ENCODE measurements around the gene TERT. TPM values are rescaled to one million over a fixed set of nuclear protein-coding genes. Genes with fewer than 3 reads are reported as not detected.
A peak's percentile ranks its signal among the peaks of the same experiment; 100 is the strongest.
"Not testable (repeated sequence)": the region's sequence is repeated elsewhere in the genome, so short reads cannot be mapped to it uniquely, and the experiment has no call there.

The TERT gene
- total RNA-seq, 1 donor from 2014 or later: not detected

DNA sequence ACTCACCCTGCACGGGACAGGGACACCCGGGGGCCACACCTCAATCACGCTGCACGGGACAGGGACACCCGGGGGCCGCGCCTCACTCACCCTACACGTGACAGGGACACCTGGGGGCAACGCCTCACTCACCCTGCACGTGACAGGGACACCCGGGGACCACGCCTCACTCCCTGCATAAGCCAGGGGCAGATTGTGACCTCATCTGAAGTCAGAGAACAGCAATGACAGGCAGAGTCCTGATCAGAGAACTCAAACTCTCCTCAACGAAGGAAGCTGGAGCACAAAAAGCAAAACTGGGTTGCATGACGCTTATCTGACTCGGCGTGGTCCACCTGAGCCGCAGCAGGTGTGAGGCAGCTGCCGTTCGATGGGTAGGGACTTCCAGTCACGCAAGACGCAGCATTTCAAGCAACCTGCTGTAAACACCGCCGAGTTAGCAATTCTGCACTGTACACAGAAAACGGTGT is 3.2 kb downstream of the TERT start:
- H3K4me1 ChIP-seq: no peaks in the 10 kb centered on the region
- intact Hi-C loops (cut with DNase I): no loop called here
- H3K36me3 ChIP-seq: no peaks in the 10 kb centered on the region
- H3K27me3 ChIP-seq: no peaks in the 10 kb centered on the region
- peak in 1 of 2 donors; percentile 44 for DNase-seq (ENCODE audit: low spot score in 2 of 2)
- no peak overlapping the region for H3K4me3 ChIP-seq
- H3K27ac ChIP-seq: no peak overlapping the region
- TF ChIP-seq, protein P1, sequence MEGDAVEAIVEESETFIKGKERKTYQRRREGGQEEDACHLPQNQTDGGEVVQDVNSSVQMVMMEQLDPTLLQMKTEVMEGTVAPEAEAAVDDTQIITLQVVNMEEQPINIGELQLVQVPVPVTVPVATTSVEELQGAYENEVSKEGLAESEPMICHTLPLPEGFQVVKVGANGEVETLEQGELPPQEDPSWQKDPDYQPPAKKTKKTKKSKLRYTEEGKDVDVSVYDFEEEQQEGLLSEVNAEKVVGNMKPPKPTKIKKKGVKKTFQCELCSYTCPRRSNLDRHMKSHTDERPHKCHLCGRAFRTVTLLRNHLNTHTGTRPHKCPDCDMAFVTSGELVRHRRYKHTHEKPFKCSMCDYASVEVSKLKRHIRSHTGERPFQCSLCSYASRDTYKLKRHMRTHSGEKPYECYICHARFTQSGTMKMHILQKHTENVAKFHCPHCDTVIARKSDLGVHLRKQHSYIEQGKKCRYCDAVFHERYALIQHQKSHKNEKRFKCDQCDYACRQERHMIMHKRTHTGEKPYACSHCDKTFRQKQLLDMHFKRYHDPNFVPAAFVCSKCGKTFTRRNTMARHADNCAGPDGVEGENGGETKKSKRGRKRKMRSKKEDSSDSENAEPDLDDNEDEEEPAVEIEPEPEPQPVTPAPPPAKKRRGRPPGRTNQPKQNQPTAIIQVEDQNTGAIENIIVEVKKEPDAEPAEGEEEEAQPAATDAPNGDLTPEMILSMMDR (IDR thresholded peaks at IDR 0.05): no peak
- H3K9me3 ChIP-seq: peaks cover 0 to 4% of the 10 kb centered on the region in 2 donors

DNA sequence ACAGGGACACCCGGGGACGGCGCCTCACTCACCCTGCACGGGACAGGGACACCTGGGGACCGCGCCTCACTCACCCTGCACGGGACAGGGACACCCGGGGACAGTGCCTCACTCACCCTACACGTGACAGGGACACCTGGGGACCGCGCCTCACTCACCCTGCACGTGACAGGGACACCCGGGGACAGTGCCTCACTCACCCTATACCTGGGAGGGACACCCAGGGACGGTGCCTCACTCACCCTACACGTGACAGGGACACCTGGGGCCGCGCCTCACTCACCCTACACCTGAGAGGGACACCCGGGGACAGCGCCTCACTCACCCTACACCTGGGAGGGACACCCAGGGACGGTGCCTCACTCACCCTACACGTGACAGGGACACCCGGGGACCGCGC is 3.9 kb downstream of the TERT start:
- H3K9me3 ChIP-seq; H3K36me3 ChIP-seq; H3K27me3 ChIP-seq; H3K4me1 ChIP-seq; intact Hi-C loops (cut with DNase I); DNase-seq (ENCODE audit: low spot score in 2 of 2); H3K27ac ChIP-seq; H3K4me3 ChIP-seq: not testable (repeated sequence)

GRCh38 chr5:1289559-1289958 is 5.3 kb downstream of the TERT start:
- H3K27me3 ChIP-seq; H3K4me1 ChIP-seq; H3K4me3 ChIP-seq; H3K9me3 ChIP-seq; H3K27ac ChIP-seq; H3K36me3 ChIP-seq; DNase-seq (ENCODE audit: low spot score in 2 of 2); intact Hi-C loops (cut with DNase I): not testable (repeated sequence)

DNA sequence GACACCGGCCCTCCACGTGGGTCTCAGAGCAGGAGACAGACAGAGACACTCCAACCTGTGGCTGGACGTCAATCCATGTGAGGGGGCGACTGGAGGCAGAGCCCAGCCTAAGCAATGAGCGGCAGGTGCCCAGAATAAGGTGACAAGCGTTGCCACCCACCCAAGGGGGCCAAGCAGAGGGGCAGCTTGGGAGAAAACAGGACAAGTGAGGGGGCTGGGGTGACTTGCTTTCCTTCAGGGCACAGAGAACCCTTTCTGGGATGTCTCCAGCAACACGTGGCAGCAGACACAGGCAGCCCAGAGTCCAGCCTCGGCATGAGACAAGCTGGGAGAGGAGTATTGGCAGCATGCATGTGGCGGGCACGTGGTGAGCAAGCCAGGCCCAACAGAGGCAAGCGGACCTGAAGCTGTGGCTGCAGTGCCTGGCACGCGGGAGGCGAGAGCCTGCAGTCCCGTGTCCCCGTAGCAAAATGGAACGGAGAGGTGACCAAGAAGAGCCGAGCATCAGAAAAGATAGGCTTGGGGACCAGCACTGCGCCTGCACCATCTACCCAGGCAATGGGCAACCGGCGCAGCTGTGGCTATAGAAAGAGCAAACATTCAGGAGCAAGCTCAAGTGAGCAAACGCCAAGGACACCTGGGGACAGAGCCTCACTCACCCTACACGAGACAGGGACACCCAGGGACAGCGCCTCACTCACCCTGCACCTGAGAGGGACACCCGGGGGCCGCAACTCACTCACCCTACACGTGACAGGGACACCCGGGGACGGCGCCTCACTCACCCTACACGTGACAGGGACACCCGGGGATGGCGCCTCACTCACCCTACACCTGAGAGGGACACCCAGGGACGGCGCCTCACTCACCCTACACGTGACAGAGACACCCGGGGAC is 6.2 kb downstream of the TERT start:
- Histone ChIP-seq H3K4me3 (no peak overlapping the region), H3K27me3 (no peaks in the 10 kb centered on the region), H3K9me3 (peaks cover 0 to 4% of the 10 kb centered on the region in 2 donors), H3K27ac (no peak overlapping the region), H3K36me3 (no peaks in the 10 kb centered on the region), H3K4me1 (no peaks in the 10 kb centered on the region)
- peak in 1 of 2 donors; percentile 59 for DNase-seq (ENCODE audit: low spot score in 2 of 2)
- TF ChIP-seq, protein P1 (IDR thresholded peaks at IDR 0.05): no peak
- intact Hi-C loops (cut with DNase I): no loop called here

GRCh38 chr5:1285883-1286291 is 9.0 kb downstream of the TERT start:
- Histone ChIP-seq H3K9me3 (peaks cover 0 to 4% of the 10 kb centered on the region in 2 donors), H3K4me3 (no peak overlapping the region), H3K36me3 (no peaks in the 10 kb centered on the region), H3K27ac (no peak overlapping the region), H3K27me3 (no peaks in the 10 kb centered on the region), H3K4me1 (no peaks in the 10 kb centered on the region)
- peak in 1 of 2 donors; percentile 53 for DNase-seq (ENCODE audit: low spot score in 2 of 2)
- TF ChIP-seq, protein P1 (IDR thresholded peaks at IDR 0.05): no peak
- intact Hi-C loops (cut with DNase I): no loop called here

DNA sequence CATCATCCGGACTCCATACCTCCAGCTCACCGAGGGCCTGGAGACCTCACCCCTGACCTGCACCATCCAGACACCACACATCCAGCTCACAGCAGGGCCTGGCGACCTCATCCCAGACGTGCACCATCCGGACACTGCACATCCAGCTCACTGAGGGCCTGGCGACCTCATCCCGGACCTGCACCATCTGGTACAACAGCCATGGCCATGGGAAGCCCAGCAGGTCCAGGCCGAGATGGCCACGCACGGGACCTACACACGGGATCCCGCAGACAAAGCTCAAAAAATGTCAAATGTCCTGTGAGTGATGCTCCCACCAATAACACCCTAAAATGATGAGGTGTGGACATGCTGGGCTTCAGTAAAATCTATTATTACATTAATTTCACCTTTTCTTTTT is 9.7 kb downstream of the TERT start:
- Histone ChIP-seq H3K36me3 (no peaks in the 10 kb centered on the region), H3K27ac (no peak overlapping the region), H3K9me3 (peaks cover 0 to 4% of the 10 kb centered on the region in 2 donors), H3K4me3 (no peak overlapping the region), H3K27me3 (no peaks in the 10 kb centered on the region), H3K4me1 (no peaks in the 10 kb centered on the region)
- intact Hi-C loops (cut with DNase I): no loop called here
- TF ChIP-seq, protein P1 (IDR thresholded peaks at IDR 0.05): no peak
- DNase-seq (ENCODE audit: low spot score in 2 of 2): peak in 1 of 2 donors; percentile 50

DNA sequence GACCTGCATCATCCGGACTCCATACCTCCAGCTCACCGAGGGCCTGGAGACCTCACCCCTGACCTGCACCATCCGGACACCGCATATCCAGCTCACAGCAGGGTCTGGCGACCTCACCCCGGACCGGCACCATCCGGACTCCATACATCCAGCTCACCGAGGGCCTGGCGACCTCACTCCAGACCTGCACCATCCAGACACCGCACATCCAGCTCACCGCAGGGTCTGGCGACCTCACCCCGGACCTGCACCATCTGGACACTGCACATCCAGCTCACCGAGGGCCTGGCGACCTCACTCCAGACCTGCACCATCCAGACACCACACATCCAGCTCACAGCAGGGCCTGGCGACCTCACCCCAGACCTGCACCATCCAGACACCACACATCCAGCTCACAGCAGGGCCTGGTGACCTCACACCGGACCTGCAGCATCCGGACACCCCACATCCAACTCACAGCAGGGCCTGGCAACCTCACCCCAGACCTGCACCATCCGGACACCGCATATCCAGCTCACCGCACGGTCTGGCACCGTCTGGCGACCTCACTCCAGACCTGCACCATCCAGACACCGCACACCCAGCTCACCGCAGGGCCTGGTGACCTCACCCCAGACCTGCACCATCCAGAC is 10.4 kb downstream of the TERT start:
- H3K4me3 ChIP-seq; H3K27me3 ChIP-seq; DNase-seq (ENCODE audit: low spot score in 2 of 2); H3K4me1 ChIP-seq; H3K36me3 ChIP-seq; intact Hi-C loops (cut with DNase I); H3K9me3 ChIP-seq; H3K27ac ChIP-seq: not testable (repeated sequence)

DNA sequence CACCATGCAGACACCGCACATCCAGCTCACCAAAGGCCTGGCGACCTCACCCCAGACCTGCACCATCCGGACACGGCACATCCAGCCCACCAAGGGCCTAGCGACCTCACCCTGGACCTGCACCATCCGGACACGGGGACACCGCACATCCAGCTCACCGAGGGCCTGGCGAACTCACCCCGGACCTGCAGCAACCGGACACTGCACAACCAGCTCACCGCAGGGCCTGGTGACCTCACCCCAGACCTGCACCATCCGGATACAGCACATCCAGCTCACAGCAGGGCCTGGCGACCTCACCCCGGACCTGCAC is 11.2 kb downstream of the TERT start:
- H3K4me3 ChIP-seq; H3K9me3 ChIP-seq; H3K27me3 ChIP-seq; H3K4me1 ChIP-seq; intact Hi-C loops (cut with DNase I); H3K36me3 ChIP-seq; H3K27ac ChIP-seq: not testable (repeated sequence)
- DNase-seq (ENCODE audit: low spot score in 2 of 2): peak in 1 of 2 donors; percentile 33

DNA sequence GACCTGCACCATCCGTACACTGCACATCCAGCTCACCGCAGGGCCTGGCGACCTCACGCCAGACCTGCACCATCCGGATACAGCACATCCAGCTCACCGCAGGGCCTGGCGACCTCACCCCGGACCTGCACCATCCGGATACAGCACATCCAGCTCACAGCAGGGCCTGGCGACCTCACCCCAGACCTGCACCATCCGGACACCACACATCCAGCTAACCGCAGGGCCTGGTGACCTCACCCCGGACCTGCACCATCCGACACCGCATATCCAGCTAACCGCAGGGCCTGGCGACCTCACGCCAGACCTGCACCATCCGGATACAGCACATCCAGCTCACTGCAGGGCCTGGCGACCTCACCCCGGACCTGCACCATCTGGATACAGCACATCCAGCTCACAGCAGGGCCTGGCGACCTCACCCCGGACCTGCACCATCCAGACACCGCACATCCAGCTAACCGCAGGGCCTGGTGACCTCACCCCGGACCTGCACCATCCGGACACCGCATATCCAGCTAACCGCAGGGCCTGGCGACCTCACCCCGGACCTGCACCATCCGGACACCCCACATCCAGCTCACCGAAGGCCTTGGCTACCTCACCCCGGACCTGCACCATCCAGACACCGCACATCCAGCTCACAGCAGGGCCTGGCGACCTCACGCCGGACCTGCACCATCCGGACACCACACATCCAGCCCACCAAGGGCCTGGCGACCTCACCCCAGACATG is 11.7 kb downstream of the TERT start:
- intact Hi-C loops (cut with DNase I); H3K36me3 ChIP-seq; H3K4me1 ChIP-seq; H3K4me3 ChIP-seq; H3K27me3 ChIP-seq; H3K27ac ChIP-seq: not testable (repeated sequence)
- peaks cover 0 to 10% of the 10 kb centered on the region in 2 donors for H3K9me3 ChIP-seq
- DNase-seq (ENCODE audit: low spot score in 2 of 2): peak in 1 of 2 donors; percentile 28
